Neural cell (in vitro differentiated cells): ENCODE data around the gene WDSUB1.

Experiments used
- CTCF ChIP-seq: fragments of 450-650 bp; IDR thresholded peaks from 2 replicates; pipeline ENCODE4 v1.5.1; 2014; ENCODE audit warnings: antibody characterized with exemption, mild to moderate bottlenecking, moderate library complexity; ENCODE audit not compliant: poor library complexity, severe bottlenecking
- MXI1 ChIP-seq: fragments of 450-650 bp; conservative IDR thresholded peaks from 2 replicates; pipeline ENCODE4 v1.6.1; 2014; ENCODE audit warnings: antibody characterized with exemption, mild to moderate bottlenecking; ENCODE audit not compliant: poor library complexity, severe bottlenecking
- POLR2AphosphoS5 ChIP-seq: IDR thresholded peaks from 2 replicates; pipeline ENCODE4 v1.6.1; 2012
- REST ChIP-seq: IDR thresholded peaks from 2 replicates; pipeline ENCODE4 v1.6.1; 2012; ENCODE audit warnings: borderline replicate concordance
- TAF1 ChIP-seq: IDR thresholded peaks from 2 replicates; pipeline ENCODE4 v1.6.1; 2012; ENCODE audit warnings: low read depth

GRCh38 chr2:159195697-159196096, 90.8 kb downstream of the WDSUB1 start:
- TF ChIP-seq MXI1 (no peak), REST (no peak), CTCF (no peak), POLR2AphosphoS5 (no peak), TAF1 (no peak)
